GM18526 (cell line): Measurements from ENCODE around the gene IQGAP2.

Source experiments
- POLR2A ChIP-seq: IDR thresholded peaks from 3 replicates; pipeline ENCODE4 v1.6.1; 2011; ENCODE audit not compliant: insufficient read length; ENCODE audit errors: extremely low read depth

Gene IQGAP2

GRCh38 chr5:76546497-76547102 lies 143.5 kb downstream of the IQGAP2 start:
- no peak for TF ChIP-seq POLR2A

- no peak for TF ChIP-seq POLR2A
Observed at GRCh38 chr5:76547242-76547890, 144.3 kb downstream of the IQGAP2 start.

GRCh38 chr5:76547891-76548524 lies 144.9 kb downstream of the IQGAP2 start:
- TF ChIP-seq POLR2A = no peak

GRCh38 chr5:76548525-76549229 lies 145.6 kb downstream of the IQGAP2 start:
- TF ChIP-seq POLR2A = no peak

- TF ChIP-seq POLR2A = no peak
Observed at GRCh38 chr5:76552546-76552945, 149.5 kb downstream of the IQGAP2 start.

- TF ChIP-seq POLR2A = no peak
Observed at GRCh38 chr5:76553251-76553650, 150.2 kb downstream of the IQGAP2 start.

- TF ChIP-seq POLR2A = no peak
Observed at GRCh38 chr5:76555114-76555513, 152.0 kb downstream of the IQGAP2 start.

GRCh38 chr5:76555717-76556116 lies 152.6 kb downstream of the IQGAP2 start:
- TF ChIP-seq POLR2A = no peak

GRCh38 chr5:76556511-76557221 lies 153.6 kb downstream of the IQGAP2 start:
- no peak for TF ChIP-seq POLR2A

GRCh38 chr5:76560952-76561891 lies 158.1 kb downstream of the IQGAP2 start:
- no peak for TF ChIP-seq POLR2A

- TF ChIP-seq POLR2A = no peak
Observed at GRCh38 chr5:76561959-76562358, 158.9 kb downstream of the IQGAP2 start.

- TF ChIP-seq POLR2A = no peak
Observed at GRCh38 chr5:76565009-76565408, 161.9 kb downstream of the IQGAP2 start.

GRCh38 chr5:76570153-76570552 lies 167.1 kb downstream of the IQGAP2 start:
- no peak for TF ChIP-seq POLR2A

GRCh38 chr5:76571559-76571958 lies 168.5 kb downstream of the IQGAP2 start:
- TF ChIP-seq POLR2A = no peak

GRCh38 chr5:76576450-76576849 lies 173.4 kb downstream of the IQGAP2 start:
- no peak for TF ChIP-seq POLR2A

GRCh38 chr5:76576996-76577395 lies 173.9 kb downstream of the IQGAP2 start:
- no peak for TF ChIP-seq POLR2A
